WTC11 (cell line): ENCODE measurements around the gene HVCN1. TPM values are rescaled to one million over a fixed set of nuclear protein-coding genes. Genes with fewer than 3 reads are reported as not detected.

Source experiments
- total RNA-seq: library from RNA; stranded (reverse); gene quantifications from 3 replicates; pipeline ENCODE4 v1.2.3, GENCODE V29; 2021

The HVCN1 gene
- total RNA-seq, 1 experiment from 2014 or later = 5.7 TPM

Other genes starting within 250 kb of the HVCN1 start
- gene ARPC3, start 238.8 kb downstream of the HVCN1 start, total RNA-seq = 145 to 163 TPM (median 149 TPM) in 3 replicates
- gene GPN3, start 220.9 kb downstream of the HVCN1 start, total RNA-seq = 46.4 to 53.0 TPM (median 51.2 TPM) in 3 replicates
- gene FAM216A, start 220.3 kb downstream of the HVCN1 start, total RNA-seq = 16.9 to 20.2 TPM (median 19.7 TPM) in 3 replicates
- 51.2 to 66.3 TPM (median 54.4 TPM) in 3 replicates for gene VPS29, start 187.0 kb downstream of the HVCN1 start, total RNA-seq
- 0.09 to 0.32 TPM in 2 of 3 replicates, not detected in the other for gene RAD9B, start 186.8 kb downstream of the HVCN1 start, total RNA-seq
- gene PPTC7, start 105.8 kb downstream of the HVCN1 start, total RNA-seq = 14.2 to 15.6 TPM (median 14.9 TPM) in 3 replicates
- 10.3 to 15.9 TPM (median 13.9 TPM) in 3 replicates for gene TCTN1, start 75.0 kb downstream of the HVCN1 start, total RNA-seq
- 313 to 321 TPM (median 316 TPM) in 3 replicates for gene PPP1CC, start 53.8 kb upstream of the HVCN1 start, total RNA-seq
- 0.44 to 1.3 TPM (median 0.98 TPM) in 3 replicates for gene CCDC63, start 157.9 kb upstream of the HVCN1 start, total RNA-seq
- not detected in 3 replicates for gene MYL2, start 231.5 kb upstream of the HVCN1 start, total RNA-seq